ENCODE measurements around the gene EHBP1. TPM values are rescaled to one million over a fixed set of nuclear protein-coding genes. Genes with fewer than 3 reads are reported as not detected.

The EHBP1 gene
- total and polyA plus RNA-seq, 8 donors = 10.2 to 142 (median 37.9) TPM

DNA sequence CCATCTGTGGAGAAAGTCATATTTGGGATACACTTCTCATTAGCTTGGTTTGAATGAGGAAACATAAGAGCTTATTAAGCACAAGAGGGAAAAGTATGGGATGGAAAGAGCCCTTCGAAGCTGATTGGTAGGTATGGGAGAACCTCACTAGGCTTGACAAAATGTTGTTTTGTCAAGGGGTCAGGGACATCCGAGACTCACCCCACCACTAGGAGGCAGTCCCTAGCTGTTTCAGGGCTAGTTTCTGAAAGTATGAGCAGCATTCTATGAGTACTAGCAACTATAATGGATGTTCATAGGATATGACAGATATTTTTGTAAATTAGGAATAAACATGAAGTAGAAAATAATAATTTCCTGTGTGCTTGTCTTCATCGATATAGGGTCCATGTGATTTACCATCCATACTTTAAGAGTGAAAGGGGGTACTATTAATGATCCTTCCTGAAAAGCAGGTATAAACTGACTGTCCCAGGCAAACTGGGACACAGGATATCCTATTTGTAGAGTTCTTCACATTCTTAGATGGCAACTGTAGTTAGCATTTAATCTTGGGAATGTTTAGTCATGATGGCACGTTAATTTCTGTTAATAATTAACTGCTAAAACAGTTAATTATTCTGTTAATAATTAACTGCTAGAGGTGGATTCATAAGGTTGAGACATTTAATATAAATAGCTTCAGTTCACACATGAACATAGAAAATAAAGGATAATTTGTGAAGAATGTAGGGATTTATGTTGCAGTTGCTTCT, 373.5 kb downstream of the EHBP1 start:
- Histone ChIP-seq H3K9me3 (no peaks in the 10 kb centered on the region), H3K36me3 (no peaks in the 10 kb centered on the region), H3K27me3 (peaks cover 0 to 10% (median 0%) of the 10 kb centered on the region in 3 donors), H3K4me3 (no peak overlapping the region), H3K4me1 (no peaks in the 10 kb centered on the region), H3K27ac (no peak overlapping the region)
- intact Hi-C loops (cut with DNase I; ENCODE audit: low total_unique reads) = no loop called here
- TF ChIP-seq POLR2A (IDR thresholded peaks at IDR 0.05) (no peak), CTCF (IDR thresholded peaks at IDR 0.05) (no peak), POLR2AphosphoS5 (IDR thresholded peaks at IDR 0.05) (no peak), EP300 (IDR thresholded peaks at IDR 0.05) (no peak)
- WGBS, 5 donors = 64 to 71% (median 70%) methylated on average over 4 of the region's 4 CpGs
- DNase-seq = peak in 1 of 2 donors; percentile 9

- Histone ChIP-seq H3K4me3 (no peak overlapping the region), H3K9me3 (no peaks in the 10 kb centered on the region), H3K4me1 (no peaks in the 10 kb centered on the region), H3K36me3 (no peaks in the 10 kb centered on the region), H3K27me3 (no peaks in the 10 kb centered on the region), H3K27ac (no peak overlapping the region)
- DNase-seq = no peak
- TF ChIP-seq POLR2AphosphoS5 (IDR thresholded peaks at IDR 0.05) (no peak), POLR2A (IDR thresholded peaks at IDR 0.05) (no peak), EP300 (IDR thresholded peaks at IDR 0.05) (no peak), CTCF (IDR thresholded peaks at IDR 0.05) (no peak)
- intact Hi-C loops (cut with DNase I; ENCODE audit: low total_unique reads) = no loop called here
- 71 to 81% (median 78%) methylated on average over 4 of the region's 4 CpGs for WGBS, 5 donors
Measured at GRCh38 chr2:63081404-63081803, 375.9 kb downstream of the EHBP1 start.

GRCh38 chr2:63086687-63087086, 381.2 kb downstream of the EHBP1 start:
- TF ChIP-seq POLR2A (IDR thresholded peaks at IDR 0.05) = no peak
- no peak for TF ChIP-seq EP300 (IDR thresholded peaks at IDR 0.05)
- TF ChIP-seq CTCF (IDR thresholded peaks at IDR 0.05) = no peak
- no peak for TF ChIP-seq POLR2AphosphoS5 (IDR thresholded peaks at IDR 0.05)
- H3K36me3 ChIP-seq = no peaks in the 10 kb centered on the region
- H3K4me3 ChIP-seq = no peak overlapping the region
- WGBS, 5 donors = 29 to 50% (median 41%) methylated on average over 1 of the region's 1 CpG
- H3K27me3 ChIP-seq = no peaks in the 10 kb centered on the region
- intact Hi-C loops (cut with DNase I; ENCODE audit: low total_unique reads) = no loop called here
- H3K9me3 ChIP-seq = no peaks in the 10 kb centered on the region
- H3K4me1 ChIP-seq = no peaks in the 10 kb centered on the region
- DNase-seq = no peak
- H3K27ac ChIP-seq = no peak overlapping the region

DNA sequence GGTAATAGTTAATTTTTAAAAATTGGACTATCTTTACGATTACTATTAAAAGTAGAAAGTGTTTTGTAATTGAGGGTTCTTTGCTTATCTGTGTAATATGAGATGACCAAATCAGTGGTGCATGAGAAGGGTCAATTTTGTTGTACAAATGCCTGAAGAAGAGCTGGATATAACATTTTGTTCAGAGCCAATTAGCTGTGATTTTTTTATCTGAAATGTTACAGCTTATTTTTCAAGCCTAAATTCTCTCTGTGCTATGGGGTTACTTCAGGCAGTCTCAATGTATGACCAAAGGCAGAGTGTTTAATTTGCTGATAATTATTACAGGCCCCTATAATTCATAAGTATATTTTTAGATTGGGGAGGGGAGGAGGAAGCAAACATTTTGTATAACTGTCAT, 386.9 kb downstream of the EHBP1 start:
- WGBS, 5 donors = 55 to 76% (median 73%) methylated on average over 1 of the region's 1 CpG
- no peak for TF ChIP-seq POLR2AphosphoS5 (IDR thresholded peaks at IDR 0.05)
- TF ChIP-seq EP300 (IDR thresholded peaks at IDR 0.05) = no peak
- no peak for TF ChIP-seq CTCF (IDR thresholded peaks at IDR 0.05)
- no peak for TF ChIP-seq POLR2A (IDR thresholded peaks at IDR 0.05)
- H3K27ac ChIP-seq = no peak overlapping the region
- no peak overlapping the region for H3K4me3 ChIP-seq
- intact Hi-C loops (cut with DNase I; ENCODE audit: low total_unique reads) = no loop called here
- no peak for DNase-seq
- H3K4me1 ChIP-seq = no peaks in the 10 kb centered on the region
- no peaks in the 10 kb centered on the region for H3K36me3 ChIP-seq
- H3K9me3 ChIP-seq = no peaks in the 10 kb centered on the region
- H3K27me3 ChIP-seq = no peaks in the 10 kb centered on the region

Data from stomach (tissue), 9 donors.